GM13977 (cell line): ENCODE results near the gene EEF1AKMT4.
A peak's percentile ranks its signal among the peaks of the same experiment; 100 is the strongest.

Source experiments
- DNase-seq: peaks from one replicate; pipeline ENCODE4 v3.0.0; 2012; ENCODE audit warnings: low spot score
- in situ Hi-C: fragments of 300-500 bp; cut with MboI; formaldehyde crosslinking; loops from one replicate; pipeline ENCODE4 v1.12.0; 2022; ENCODE audit warnings: low sequenced_read_pairs, low pct_unique_long_range_greater_than_20kb, mixed read lengths, inconsistent platforms; ENCODE audit not compliant: unreplicated experiment
- TF ChIP-seq, protein P1 (sequence below): IDR thresholded peaks from 2 replicates; pipeline ENCODE4 v1.5.1; 2012; ENCODE audit warnings: mild to moderate bottlenecking, control low read depth; ENCODE audit not compliant: insufficient read depth; ENCODE audit errors: extremely low read depth, missing control alignments

EEF1AKMT4 gene

DNA sequence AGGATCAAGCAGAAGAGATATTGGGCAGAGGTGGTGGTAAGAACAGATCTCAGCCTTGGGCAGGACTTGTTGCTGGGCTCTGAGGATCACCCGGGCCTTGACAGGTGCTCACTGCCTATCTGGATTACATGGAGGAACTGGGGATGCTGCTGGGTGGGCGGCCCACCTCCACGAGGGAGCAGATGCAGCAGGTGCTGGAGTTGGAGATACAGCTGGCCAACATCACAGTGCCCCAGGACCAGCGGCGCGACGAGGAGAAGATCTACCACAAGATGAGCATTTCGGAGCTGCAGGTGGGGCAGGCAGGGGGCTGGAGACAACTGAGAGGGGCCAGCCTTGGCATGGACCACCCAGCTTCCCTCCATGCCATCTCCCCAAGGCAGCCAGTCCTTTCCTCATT, 34.2 kb downstream of the EEF1AKMT4 start:
- TF ChIP-seq, protein P1, sequence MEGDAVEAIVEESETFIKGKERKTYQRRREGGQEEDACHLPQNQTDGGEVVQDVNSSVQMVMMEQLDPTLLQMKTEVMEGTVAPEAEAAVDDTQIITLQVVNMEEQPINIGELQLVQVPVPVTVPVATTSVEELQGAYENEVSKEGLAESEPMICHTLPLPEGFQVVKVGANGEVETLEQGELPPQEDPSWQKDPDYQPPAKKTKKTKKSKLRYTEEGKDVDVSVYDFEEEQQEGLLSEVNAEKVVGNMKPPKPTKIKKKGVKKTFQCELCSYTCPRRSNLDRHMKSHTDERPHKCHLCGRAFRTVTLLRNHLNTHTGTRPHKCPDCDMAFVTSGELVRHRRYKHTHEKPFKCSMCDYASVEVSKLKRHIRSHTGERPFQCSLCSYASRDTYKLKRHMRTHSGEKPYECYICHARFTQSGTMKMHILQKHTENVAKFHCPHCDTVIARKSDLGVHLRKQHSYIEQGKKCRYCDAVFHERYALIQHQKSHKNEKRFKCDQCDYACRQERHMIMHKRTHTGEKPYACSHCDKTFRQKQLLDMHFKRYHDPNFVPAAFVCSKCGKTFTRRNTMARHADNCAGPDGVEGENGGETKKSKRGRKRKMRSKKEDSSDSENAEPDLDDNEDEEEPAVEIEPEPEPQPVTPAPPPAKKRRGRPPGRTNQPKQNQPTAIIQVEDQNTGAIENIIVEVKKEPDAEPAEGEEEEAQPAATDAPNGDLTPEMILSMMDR = no peak
- DNase-seq = no peak
- in situ Hi-C loops = no loop called here

DNA sequence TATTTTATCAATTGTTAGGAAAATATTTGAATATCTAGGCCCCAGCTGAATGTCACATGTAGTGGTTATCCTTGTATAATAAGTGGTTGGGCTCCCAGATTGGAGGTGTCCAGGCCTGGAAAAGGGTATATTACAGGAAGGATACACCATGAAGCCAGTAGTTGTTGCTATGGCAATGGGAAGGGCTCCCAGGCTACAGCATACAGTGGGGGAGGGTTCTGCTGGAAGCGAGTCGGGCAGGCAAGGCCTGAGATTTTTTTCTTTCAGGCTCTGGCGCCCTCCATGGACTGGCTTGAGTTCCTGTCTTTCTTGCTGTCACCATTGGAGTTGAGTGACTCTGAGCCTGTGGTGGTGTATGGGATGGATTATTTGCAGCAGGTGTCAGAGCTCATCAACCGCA, 35.2 kb downstream of the EEF1AKMT4 start:
- DNase-seq = peak; percentile 49
- in situ Hi-C loops = no loop called here

GRCh38 chr3:184289426-184289938, 40.0 kb downstream of the EEF1AKMT4 start:
- TF ChIP-seq, protein P1 = peak; percentile 56
- peak; percentile 86 for DNase-seq
- in situ Hi-C loops = no loop called here

More for the DNA sequence above, 35.2 kb downstream of the EEF1AKMT4 start:
- TF ChIP-seq, protein P1 = peak; percentile 35

GRCh38 chr3:184290331-184290730, 40.9 kb downstream of the EEF1AKMT4 start:
- in situ Hi-C loops = no loop called here
- TF ChIP-seq, protein P1 = no peak
- no peak for DNase-seq

GRCh38 chr3:184291044-184291737, 41.7 kb downstream of the EEF1AKMT4 start:
- in situ Hi-C loops = no loop called here
- TF ChIP-seq, protein P1 = no peak
- DNase-seq = peak; percentile 8

GRCh38 chr3:184291738-184292445, 42.4 kb downstream of the EEF1AKMT4 start:
- TF ChIP-seq, protein P1 = no peak
- DNase-seq = peak; percentile 2
- in situ Hi-C loops = no loop called here
